ENCODE data around the gene NFX1. TPM values are rescaled to one million over a fixed set of nuclear protein-coding genes. Genes with fewer than 3 reads are reported as not detected.
"Not testable (repeated sequence)": the region's sequence is repeated elsewhere in the genome, so short reads cannot be mapped to it uniquely, and the experiment has no call there.

NFX1 gene
- total RNA-seq, 1 donor from 2014 or later = 27.8 TPM

GRCh38 chr9:33393581-33393980 is 103.3 kb downstream of the NFX1 start:
- peaks cover 18% of the 10 kb centered on the region for H3K4me1 Mint-ChIP-seq (ENCODE audit: low read depth, unreplicated experiment)
- TF ChIP-seq EZH2 (IDR thresholded peaks at IDR 0.05; ENCODE audit: insufficient read depth, low read length) (no peak), CTCF (IDR thresholded peaks at IDR 0.05; ENCODE audit: insufficient read depth, low read depth, low read length) (no peak)
- FAIRE-seq = no peak
- Histone ChIP-seq H3K79me2 (ENCODE audit: insufficient read depth, low read length) (no peaks in the 10 kb centered on the region), H4K20me1 (ENCODE audit: insufficient read depth, low read length) (no peaks in the 10 kb centered on the region), H3K36me3 (ENCODE audit: insufficient read depth, low read length) (no peaks in the 10 kb centered on the region), H3K9me3 (ENCODE audit: insufficient read depth, low read depth, low read length) (no peaks in the 10 kb centered on the region), H3K4me1 (ENCODE audit: insufficient read depth, low read length) (peaks cover 5% of the 10 kb centered on the region), H2AFZ (ENCODE audit: low read depth, low read length) (no peak overlapping the region), H3K27ac (ENCODE audit: low read depth, low read length) (no peak overlapping the region), H3K9ac (ENCODE audit: low read length) (no peak overlapping the region), H3K4me3 (ENCODE audit: insufficient read depth, low read depth, low read length) (no peak overlapping the region), H3K27me3 (ENCODE audit: insufficient read depth, low read length) (peaks cover 3% of the 10 kb centered on the region), H3K4me2 (ENCODE audit: low read length) (no peak overlapping the region)
- no peak overlapping the region for H3K27ac Mint-ChIP-seq (ENCODE audit: unreplicated experiment)
- H3K9me3 Mint-ChIP-seq (ENCODE audit: unreplicated experiment) = no peaks in the 10 kb centered on the region
- H3K27me3 Mint-ChIP-seq (ENCODE audit: low read depth, unreplicated experiment) = peaks cover 22% of the 10 kb centered on the region
- peaks cover 4% of the 10 kb centered on the region for H3K36me3 Mint-ChIP-seq (ENCODE audit: low read depth, unreplicated experiment)
- H3K4me3 Mint-ChIP-seq (ENCODE audit: unreplicated experiment) = peak overlapping the region; percentile 10
- no peak for DNase-seq (ENCODE audit: low read depth)

- not testable (repeated sequence) for H3K4me2 ChIP-seq (ENCODE audit: low read length); H3K36me3 Mint-ChIP-seq (ENCODE audit: low read depth, unreplicated experiment); H3K4me3 ChIP-seq (ENCODE audit: insufficient read depth, low read depth, low read length); H3K27me3 ChIP-seq (ENCODE audit: insufficient read depth, low read length); H3K9me3 Mint-ChIP-seq (ENCODE audit: unreplicated experiment); H4K20me1 ChIP-seq (ENCODE audit: insufficient read depth, low read length); H3K9ac ChIP-seq (ENCODE audit: low read length); FAIRE-seq; H3K9me3 ChIP-seq (ENCODE audit: insufficient read depth, low read depth, low read length); H3K4me1 ChIP-seq (ENCODE audit: insufficient read depth, low read length); H3K36me3 ChIP-seq (ENCODE audit: insufficient read depth, low read length); DNase-seq (ENCODE audit: low read depth); H3K79me2 ChIP-seq (ENCODE audit: insufficient read depth, low read length); H3K27ac Mint-ChIP-seq (ENCODE audit: unreplicated experiment); H3K27ac ChIP-seq (ENCODE audit: low read depth, low read length); H2AFZ ChIP-seq (ENCODE audit: low read depth, low read length)
- Mint-ChIP-seq H3K4me3 (ENCODE audit: unreplicated experiment) (peak overlapping the region; percentile 40), H3K4me1 (ENCODE audit: low read depth, unreplicated experiment) (peaks cover 18% of the 10 kb centered on the region), H3K27me3 (ENCODE audit: low read depth, unreplicated experiment) (peaks cover 22% of the 10 kb centered on the region)
Measured at GRCh38 chr9:33393986-33394385, 103.7 kb downstream of the NFX1 start.

- not testable (repeated sequence) for H2AFZ ChIP-seq (ENCODE audit: low read depth, low read length); H3K27ac ChIP-seq (ENCODE audit: low read depth, low read length); H3K4me2 ChIP-seq (ENCODE audit: low read length); H3K36me3 Mint-ChIP-seq (ENCODE audit: low read depth, unreplicated experiment); H3K79me2 ChIP-seq (ENCODE audit: insufficient read depth, low read length); H3K27ac Mint-ChIP-seq (ENCODE audit: unreplicated experiment); H3K9me3 ChIP-seq (ENCODE audit: insufficient read depth, low read depth, low read length); H3K9me3 Mint-ChIP-seq (ENCODE audit: unreplicated experiment); DNase-seq (ENCODE audit: low read depth); H3K36me3 ChIP-seq (ENCODE audit: insufficient read depth, low read length); H3K4me3 ChIP-seq (ENCODE audit: insufficient read depth, low read depth, low read length); FAIRE-seq; H3K27me3 ChIP-seq (ENCODE audit: insufficient read depth, low read length); H3K4me3 Mint-ChIP-seq (ENCODE audit: unreplicated experiment); H4K20me1 ChIP-seq (ENCODE audit: insufficient read depth, low read length); H3K9ac ChIP-seq (ENCODE audit: low read length); H3K4me1 ChIP-seq (ENCODE audit: insufficient read depth, low read length)
- Mint-ChIP-seq H3K4me1 (ENCODE audit: low read depth, unreplicated experiment) (peaks cover 14% of the 10 kb centered on the region), H3K27me3 (ENCODE audit: low read depth, unreplicated experiment) (peaks cover 30% of the 10 kb centered on the region)
Measured at GRCh38 chr9:33395159-33395879, 105.0 kb downstream of the NFX1 start.

GRCh38 chr9:33397801-33398200 is 107.5 kb downstream of the NFX1 start:
- H3K9me3 Mint-ChIP-seq (ENCODE audit: unreplicated experiment); H3K27ac ChIP-seq (ENCODE audit: low read depth, low read length); H2AFZ ChIP-seq (ENCODE audit: low read depth, low read length); H3K4me2 ChIP-seq (ENCODE audit: low read length); H3K36me3 ChIP-seq (ENCODE audit: insufficient read depth, low read length); H3K79me2 ChIP-seq (ENCODE audit: insufficient read depth, low read length); H4K20me1 ChIP-seq (ENCODE audit: insufficient read depth, low read length); DNase-seq (ENCODE audit: low read depth); FAIRE-seq; H3K27me3 ChIP-seq (ENCODE audit: insufficient read depth, low read length); H3K4me3 ChIP-seq (ENCODE audit: insufficient read depth, low read depth, low read length); H3K4me3 Mint-ChIP-seq (ENCODE audit: unreplicated experiment); H3K4me1 ChIP-seq (ENCODE audit: insufficient read depth, low read length); H3K9ac ChIP-seq (ENCODE audit: low read length); H3K36me3 Mint-ChIP-seq (ENCODE audit: low read depth, unreplicated experiment); H3K9me3 ChIP-seq (ENCODE audit: insufficient read depth, low read depth, low read length); H3K27ac Mint-ChIP-seq (ENCODE audit: unreplicated experiment): not testable (repeated sequence)
- Mint-ChIP-seq H3K4me1 (ENCODE audit: low read depth, unreplicated experiment) (peaks cover 15% of the 10 kb centered on the region), H3K27me3 (ENCODE audit: low read depth, unreplicated experiment) (peaks cover 39% of the 10 kb centered on the region)

GRCh38 chr9:33399047-33399446 is 108.7 kb downstream of the NFX1 start:
- H3K27ac Mint-ChIP-seq (ENCODE audit: unreplicated experiment) = not testable (repeated sequence)

More at GRCh38 chr9:33399047-33399446, 108.7 kb downstream of the NFX1 start:
- FAIRE-seq; H3K9me3 Mint-ChIP-seq (ENCODE audit: unreplicated experiment); H4K20me1 ChIP-seq (ENCODE audit: insufficient read depth, low read length); H3K79me2 ChIP-seq (ENCODE audit: insufficient read depth, low read length); H3K36me3 Mint-ChIP-seq (ENCODE audit: low read depth, unreplicated experiment); H2AFZ ChIP-seq (ENCODE audit: low read depth, low read length); H3K27ac ChIP-seq (ENCODE audit: low read depth, low read length); H3K36me3 ChIP-seq (ENCODE audit: insufficient read depth, low read length); H3K9ac ChIP-seq (ENCODE audit: low read length); DNase-seq (ENCODE audit: low read depth); H3K27me3 ChIP-seq (ENCODE audit: insufficient read depth, low read length); H3K4me1 ChIP-seq (ENCODE audit: insufficient read depth, low read length); H3K4me3 ChIP-seq (ENCODE audit: insufficient read depth, low read depth, low read length); H3K9me3 ChIP-seq (ENCODE audit: insufficient read depth, low read depth, low read length); H3K4me3 Mint-ChIP-seq (ENCODE audit: unreplicated experiment); H3K4me2 ChIP-seq (ENCODE audit: low read length): not testable (repeated sequence)
- Mint-ChIP-seq H3K27me3 (ENCODE audit: low read depth, unreplicated experiment) (peaks cover 33% of the 10 kb centered on the region), H3K4me1 (ENCODE audit: low read depth, unreplicated experiment) (peaks cover 11% of the 10 kb centered on the region)
